DMS53 treated with DMSO at 0.1 percent for 48 hours (cell line): ENCODE results near the gene CCDC127.
"Not testable (repeated sequence)": the region's sequence is repeated elsewhere in the genome, so short reads cannot be mapped to it uniquely, and the experiment has no call there.

Source experiments
- DNase-seq: peaks from one replicate; lab custom pipeline; 2025; ENCODE audit not compliant: unreplicated experiment; lab: John Stamatoyannopoulos, UW

The CCDC127 gene

GRCh38 chr5:235527-235926, 17.6 kb upstream of the CCDC127 start:
- not testable (repeated sequence) for DNase-seq

- DNase-seq, result no peak
Measured at GRCh38 chr5:234450-234849, 16.5 kb upstream of the CCDC127 start.

- DNase-seq, result not testable (repeated sequence)
Measured at GRCh38 chr5:233426-233825, 15.5 kb upstream of the CCDC127 start.

GRCh38 chr5:231661-232060, 13.7 kb upstream of the CCDC127 start:
- no peak for DNase-seq

- no peak for DNase-seq
Measured at GRCh38 chr5:230711-231110, 12.8 kb upstream of the CCDC127 start.

GRCh38 chr5:228886-229285, 10.9 kb upstream of the CCDC127 start:
- no peak for DNase-seq

GRCh38 chr5:227375-227774, 9.4 kb upstream of the CCDC127 start:
- not testable (repeated sequence) for DNase-seq

- no peak for DNase-seq
Measured at GRCh38 chr5:225334-225733, 7.4 kb upstream of the CCDC127 start.

- DNase-seq, result no peak
Measured at GRCh38 chr5:223791-224190, 5.8 kb upstream of the CCDC127 start.

- not testable (repeated sequence) for DNase-seq
Measured at GRCh38 chr5:222951-223715, 5.2 kb upstream of the CCDC127 start.

- no peak for DNase-seq
Measured at GRCh38 chr5:219991-220390, 2.0 kb upstream of the CCDC127 start.

- no peak for DNase-seq
Measured at GRCh38 chr5:219460-219863, 1.5 kb upstream of the CCDC127 start.

- DNase-seq, result no peak
Measured at GRCh38 chr5:218457-219291, 721 bp upstream of the CCDC127 start.

- not testable (repeated sequence) for DNase-seq
Measured at GRCh38 chr5:216076-216475, 1.9 kb downstream of the CCDC127 start.

GRCh38 chr5:215256-215655, 2.7 kb downstream of the CCDC127 start:
- DNase-seq, result not testable (repeated sequence)

- DNase-seq, result no peak
Measured at GRCh38 chr5:213803-214395, 4.1 kb downstream of the CCDC127 start.

GRCh38 chr5:208449-209114, 9.4 kb downstream of the CCDC127 start:
- no peak for DNase-seq

GRCh38 chr5:207599-207998, 10.4 kb downstream of the CCDC127 start:
- no peak for DNase-seq

- DNase-seq, result no peak
Measured at GRCh38 chr5:206927-207536, 10.9 kb downstream of the CCDC127 start.

- no peak for DNase-seq
Measured at GRCh38 chr5:206406-206805, 11.5 kb downstream of the CCDC127 start.
